ENCODE results near the gene IER3. TPM values are rescaled to one million over a fixed set of nuclear protein-coding genes. Genes with fewer than 3 reads are reported as not detected.
A peak's percentile ranks its signal among the peaks of the same experiment; 100 is the strongest.

IER3 gene
- total and polyA plus RNA-seq, 2 of the 8 experiments (the other 6 are each of a cell fraction or from before 2014, with no cell fraction given), result 11.9 to 26.5 TPM

- Histone ChIP-seq H4K8ac (ENCODE audit: extremely low read depth, insufficient read depth, low read length) (no peak overlapping the region), H4K91ac (replicated peaks; ENCODE audit: insufficient read length, low read length) (no peak overlapping the region), H3K14ac (ENCODE audit: insufficient read length) (no peak overlapping the region), H2BK20ac (ENCODE audit: low read length) (no peak overlapping the region), H3K4me2 (ENCODE audit: insufficient read depth in 1 of 2, low read depth in 2 of 2, low read length in 2 of 2) (no peak overlapping the region), H3K79me2 (ENCODE audit: control insufficient read depth in 1 of 2, insufficient read depth in 2 of 2, low read length in 2 of 2) (no peaks in the 10 kb centered on the region), H3K36me3 (ENCODE audit: control insufficient read depth in 2 of 4, insufficient read depth in 4 of 4, low read length in 3 of 4) (no peaks in the 10 kb centered on the region), H3K4me3 (ENCODE audit: extremely low read depth in 1 of 4, insufficient read depth in 2 of 4, low read depth in 3 of 4, low read length in 4 of 4) (no peak overlapping the region), H4K5ac (ENCODE audit: insufficient read length, low read depth, low read length) (no peak overlapping the region), H3K23me2 (ENCODE audit: low read depth, low read length) (no peaks in the 10 kb centered on the region), H3K4ac (replicated peaks; ENCODE audit: insufficient read length, low read depth, low read length) (no peak overlapping the region), H3K18ac (ENCODE audit: extremely low read depth, low read length) (no peak overlapping the region), H4K20me1 (replicated peaks in 1 of 2; ENCODE audit: control insufficient read depth in 1 of 2, insufficient read depth in 2 of 2, low read length in 2 of 2) (no peaks in the 10 kb centered on the region), H2BK120ac (replicated peaks; ENCODE audit: low read depth, low read length) (no peak overlapping the region), H3K9me3 (ENCODE audit: insufficient read depth in 2 of 2, low read depth in 1 of 2, low read length in 1 of 2) (no peaks in the 10 kb centered on the region), H3K79me1 (ENCODE audit: low read depth, low read length) (no peaks in the 10 kb centered on the region), H2BK15ac (ENCODE audit: low read length) (no peak overlapping the region), H3K56ac (replicated peaks; ENCODE audit: insufficient read length, low read depth, low read length) (no peak overlapping the region), H2AFZ (ENCODE audit: low read length) (no peak overlapping the region), H3K23ac (ENCODE audit: insufficient read length) (no peak overlapping the region), H3K4me1 (replicated peaks in 1 of 4; ENCODE audit: control insufficient read depth in 3 of 4, insufficient read depth in 4 of 4, low read length in 3 of 4) (no peaks in the 10 kb centered on the region), H3K27ac (ENCODE audit: low read depth, low read length) (no peak overlapping the region), H3K27me3 (replicated peaks in 1 of 4; ENCODE audit: control insufficient read depth in 3 of 4, extremely low read depth in 1 of 4, insufficient read depth in 3 of 4, low read length in 3 of 4) (0 out of 7 replicates have a peak, but pooled peaks cover 0 to 3% (median 0%) of the 10 kb centered on the region in 4 experiments), H2BK5ac (ENCODE audit: low read depth, low read length) (no peak overlapping the region), H2BK12ac (ENCODE audit: low read depth, low read length) (no peak overlapping the region), H3K9ac (replicated peaks in 1 of 4; ENCODE audit: extremely low read depth in 1 of 4, low read depth in 3 of 4, low read length in 3 of 4) (no peak overlapping the region), H2AK5ac (ENCODE audit: low read depth, low read length) (no peak overlapping the region)
- FAIRE-seq (no peak), DNase-seq (ENCODE audit: low read depth in 1 of 2, low spot score in 2 of 2) (no peak)
- POLR2A ChIA-PET (ENCODE audit: partially characterized antibody), result interaction anchor here (0.6 to 2.5 kb wide), 2 partner anchors 8 to 34 kb away, joined by 3 to 6 read pairs; no protein-coding TSS in a partner anchor
- TF ChIP-seq E2F6 (IDR thresholded peaks at IDR 0.05) (no peak), CHD2 (IDR thresholded peaks at IDR 0.05; ENCODE audit: low read length) (no peak), CEBPB (IDR thresholded peaks at IDR 0.05; ENCODE audit: low read depth, low read length) (0 out of 2 replicates have a peak, but pooled peaks have one; percentile 15), EGR1 (IDR thresholded peaks at IDR 0.05; ENCODE audit: borderline replicate concordance, low read depth, low read length) (no peak)
- CTCF ChIA-PET (ENCODE audit: partially characterized antibody), result interaction anchor here (1.2 to 1.6 kb wide), 3 partner anchors 8 to 29 kb away, joined by 3 read pairs; no protein-coding TSS in a partner anchor
Observed at GRCh38 chr6:30782425-30783014, 38.2 kb upstream of the IER3 start.
